H1 (cell line): ENCODE measurements around the gene ADGRV1. TPM values are rescaled to one million over a fixed set of nuclear protein-coding genes. Genes with fewer than 3 reads are reported as not detected.

Experiments
- CBX8 ChIP-seq: fragments of 300-800, 300-1000 bp; sonication (generic); IDR thresholded peaks from 2 replicates; pipeline ENCODE4 v1.7.1; 2016; ENCODE audit warnings: low read depth, low read length, borderline replicate concordance
- CHD1 ChIP-seq: IDR thresholded peaks from 2 replicates; pipeline ENCODE4 v1.6.1; 2012; ENCODE audit warnings: low read depth, low read length, improper control_type of control experiment
- CHD7 ChIP-seq: fragments of 300-600 bp; sonication (generic); IDR thresholded peaks from 2 replicates; pipeline ENCODE4 v1.7.1; 2012; ENCODE audit warnings: low read length, moderate library complexity, mild to moderate bottlenecking, inconsistent platforms; ENCODE audit not compliant: insufficient replicate concordance
- GABPA ChIP-seq: IDR thresholded peaks from 2 replicates; pipeline ENCODE4 v1.6.1; 2011; ENCODE audit warnings: mild to moderate bottlenecking, low read length, moderate library complexity, borderline replicate concordance; ENCODE audit not compliant: insufficient read depth
- PHF8 ChIP-seq: fragments of 200-600 bp; sonication (generic); conservative IDR thresholded peaks from 2 replicates; pipeline ENCODE4 v1.7.1; 2012; ENCODE audit warnings: low read depth, mild to moderate bottlenecking, inconsistent platforms, low read length, moderate library complexity
- SIN3A ChIP-seq, 2 experiments: IDR thresholded peaks in 1 of 2; conservative IDR thresholded peaks in 1 of 2; 2 replicates each; pipeline ENCODE4 v1.6.1; 2011 to 2012; ENCODE audit warnings: low read length in 2 of 2, improper control_type of control experiment in 1 of 2, low read depth in 1 of 2, mild to moderate bottlenecking in 1 of 2
- polyA plus RNA-seq, 7 experiments: library from polyadenylated mRNA; depleted of rRNA in 3 of 7; stranded (reverse) in 5 of 7; unstranded in 2 of 7; fragments of >200 nt in 5 of 7; fragments of 200-250 nt in 2 of 7; gene quantifications; 1 replicate in 5 of 7; 2 replicates in 1 of 7; 4 replicates in 1 of 7; pipeline versions ENCODE4 v1.2.1 to v1.2.3, GENCODE V29; 2011 to 2013; ENCODE audit warnings: missing spikeins in 2 of 7, mixed read lengths in 2 of 7
- total RNA-seq: library from RNA; stranded (reverse); fragmentation: NEBNext Ultra II Directional; extraction: Animal tissue kit (Norgen Biotek cat#: 25700); gene quantifications from 2 replicates; pipeline ENCODE4 v1.2.1, GENCODE V29; 2021
- TF ChIP-seq, protein P1 (sequence below): IDR thresholded peaks from 2 replicates; pipeline ENCODE4 v1.6.1; 2011; ENCODE audit warnings: low read length, improper control_type of control experiment

Gene ADGRV1
- total and polyA plus RNA-seq, 2 of the 8 experiments (the other 6 are each of a cell fraction or from before 2014, with no cell fraction given): 53.1 to 62.2 TPM

DNA sequence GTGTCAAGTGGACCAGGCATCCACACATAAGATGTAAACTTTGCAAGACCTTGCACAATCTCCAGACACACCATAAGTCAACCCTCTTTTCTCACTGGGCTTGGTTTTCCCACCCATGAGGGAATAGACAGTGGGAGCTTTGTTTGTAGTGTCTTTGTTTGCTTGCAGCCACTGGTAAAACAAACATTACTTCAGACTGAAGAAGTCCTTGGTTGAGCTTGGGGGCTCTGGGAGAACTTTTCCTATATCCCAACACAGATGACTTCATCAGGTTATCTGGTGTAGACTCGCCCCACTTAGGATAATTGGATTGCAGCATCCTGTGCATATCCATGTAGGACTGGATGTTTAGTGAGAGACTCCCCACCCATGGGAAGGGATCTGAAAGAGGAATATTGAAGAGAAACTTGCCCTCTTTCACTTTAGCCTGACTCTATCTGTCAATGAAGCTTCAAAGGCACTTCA is 11.5 kb upstream of the ADGRV1 start (continued):
- TF ChIP-seq, protein P1, sequence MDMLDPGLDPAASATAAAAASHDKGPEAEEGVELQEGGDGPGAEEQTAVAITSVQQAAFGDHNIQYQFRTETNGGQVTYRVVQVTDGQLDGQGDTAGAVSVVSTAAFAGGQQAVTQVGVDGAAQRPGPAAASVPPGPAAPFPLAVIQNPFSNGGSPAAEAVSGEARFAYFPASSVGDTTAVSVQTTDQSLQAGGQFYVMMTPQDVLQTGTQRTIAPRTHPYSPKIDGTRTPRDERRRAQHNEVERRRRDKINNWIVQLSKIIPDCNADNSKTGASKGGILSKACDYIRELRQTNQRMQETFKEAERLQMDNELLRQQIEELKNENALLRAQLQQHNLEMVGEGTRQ: no peak
- TF ChIP-seq CHD7: no peak
- no peak for TF ChIP-seq PHF8
- TF ChIP-seq CHD1: no peak
- TF ChIP-seq GABPA: no peak
- no peak for TF ChIP-seq CBX8
- no peak for TF ChIP-seq SIN3A (conservative IDR thresholded peaks at IDR 0.05 in 1 of 2, IDR thresholded peaks at IDR 0.05 in 1 of 2; ENCODE audit: low read depth in 1 of 2, low read length in 2 of 2)
